Kidney (tissue), 14 donors: ENCODE measurements around the gene EDN3. TPM values are rescaled to one million over a fixed set of nuclear protein-coding genes. Genes with fewer than 3 reads are reported as not detected.
"Not testable (repeated sequence)": the region's sequence is repeated elsewhere in the genome, so short reads cannot be mapped to it uniquely, and the experiment has no call there.

Experiments used
- DNase-seq, 5 donors: peaks; one replicate each; pipeline ENCODE4 v3.0.0-alpha.2; 2013 to 2020
- FAIRE-seq: peaks from 2 replicates; lab custom pipeline; 2012; peaks lifted over from hg19 to GRCh38; lab: Jason Lieb, UNC
- H3K27ac ChIP-seq, 2 donors: one replicate each; pipeline ENCODE4 v1.7.0; 2013; ENCODE audit warnings: low read depth in 2 of 2, low read length in 2 of 2, inconsistent platforms in 1 of 2
- H3K27me3 ChIP-seq: one replicate; pipeline ENCODE4 v1.7.1; 2013; ENCODE audit warnings: low read length, inconsistent platforms; ENCODE audit not compliant: control insufficient read depth, insufficient read depth
- H3K36me3 ChIP-seq, 3 donors: one replicate each; pipeline versions ENCODE4 v1.7.0 to v1.7.1; 2013; ENCODE audit warnings: low read length in 3 of 3, control low read depth in 1 of 3, inconsistent platforms in 1 of 3; ENCODE audit not compliant: insufficient read depth in 3 of 3, control insufficient read depth in 2 of 3
- H3K4me1 ChIP-seq, 3 donors: one replicate each; pipeline versions ENCODE4 v1.7.0 to v1.7.1; 2013; ENCODE audit warnings: low read length in 3 of 3, inconsistent platforms in 1 of 3, low read depth in 1 of 3; ENCODE audit not compliant: control insufficient read depth in 2 of 3, insufficient read depth in 2 of 3
- H3K4me3 ChIP-seq, 3 donors: one replicate each; pipeline versions ENCODE4 v1.7.0 to v1.8.1; 2013; ENCODE audit warnings: low read length in 3 of 3, control low read depth in 1 of 3, inconsistent platforms in 1 of 3
- H3K9ac ChIP-seq, 3 donors: one replicate each; pipeline versions ENCODE4 v1.7.0 to v1.7.1; 2013; ENCODE audit warnings: low read length in 3 of 3, control low read depth in 1 of 3, inconsistent platforms in 1 of 3
- H3K9me3 ChIP-seq, 3 donors: one replicate each; pipeline versions ENCODE4 v1.7.0 to v1.7.1; 2013; ENCODE audit warnings: low read length in 3 of 3, control low read depth in 1 of 3, inconsistent platforms in 1 of 3; ENCODE audit not compliant: control insufficient read depth in 2 of 3, insufficient read depth in 1 of 3
- intact Hi-C: fragments of 100-400 bp; cut with DNase I; formaldehyde crosslinking; loops from one replicate; pipeline ENCODE4 v1.11.1; 2022
- polyA plus RNA-seq: library from polyadenylated mRNA; stranded (reverse); fragments of 350-450 nt; fragmentation: Illumina TruSeq; extraction: RNeasy Lipid Tissue Mini Kit (QIAGEN cat#74804); gene quantifications from one replicate; pipeline ENCODE4 v1.2.3, GENCODE V29; 2014; ENCODE audit warnings: low read depth, low replicate concordance; ENCODE audit not compliant: insufficient read depth
- total RNA-seq: library from RNA; stranded (reverse); fragmentation: NEBNext Ultra II Directional; extraction: Animal tissue kit (Norgen Biotek cat#: 25700); gene quantifications from one replicate; pipeline ENCODE4 v1.2.1, GENCODE V29; 2021
- TF ChIP-seq, protein P1 (sequence below): IDR thresholded peaks from 3 replicates; pipeline ENCODE4 v1.5.1; 2012; ENCODE audit warnings: mild to moderate bottlenecking, moderate library complexity, borderline replicate concordance; ENCODE audit not compliant: insufficient read depth; ENCODE audit errors: extremely low read depth
- donor health status: control.
- donor health status: control.
- donor health status: control.
- donor health status: control.
- donor health status: control.
- donor health status: DM: yes; HTN: yes; CAD: no.
- donor health status: Normal renal cell carcinoma (clear cell type).

Gene EDN3
- total and polyA plus RNA-seq, 2 donors from 2014 or later = 0.19 TPM; not detected in 1

- Histone ChIP-seq H3K36me3 (no peaks in the 10 kb centered on the region), H3K27me3 (no peaks in the 10 kb centered on the region), H3K9ac (no peak overlapping the region), H3K4me1 (peaks cover 0 to 7% (median 0%) of the 10 kb centered on the region in 3 donors), H3K27ac (no peak overlapping the region), H3K4me3 (no peak overlapping the region), H3K9me3 (no peaks in the 10 kb centered on the region)
- DNase-seq = no peak
- TF ChIP-seq, protein P1, sequence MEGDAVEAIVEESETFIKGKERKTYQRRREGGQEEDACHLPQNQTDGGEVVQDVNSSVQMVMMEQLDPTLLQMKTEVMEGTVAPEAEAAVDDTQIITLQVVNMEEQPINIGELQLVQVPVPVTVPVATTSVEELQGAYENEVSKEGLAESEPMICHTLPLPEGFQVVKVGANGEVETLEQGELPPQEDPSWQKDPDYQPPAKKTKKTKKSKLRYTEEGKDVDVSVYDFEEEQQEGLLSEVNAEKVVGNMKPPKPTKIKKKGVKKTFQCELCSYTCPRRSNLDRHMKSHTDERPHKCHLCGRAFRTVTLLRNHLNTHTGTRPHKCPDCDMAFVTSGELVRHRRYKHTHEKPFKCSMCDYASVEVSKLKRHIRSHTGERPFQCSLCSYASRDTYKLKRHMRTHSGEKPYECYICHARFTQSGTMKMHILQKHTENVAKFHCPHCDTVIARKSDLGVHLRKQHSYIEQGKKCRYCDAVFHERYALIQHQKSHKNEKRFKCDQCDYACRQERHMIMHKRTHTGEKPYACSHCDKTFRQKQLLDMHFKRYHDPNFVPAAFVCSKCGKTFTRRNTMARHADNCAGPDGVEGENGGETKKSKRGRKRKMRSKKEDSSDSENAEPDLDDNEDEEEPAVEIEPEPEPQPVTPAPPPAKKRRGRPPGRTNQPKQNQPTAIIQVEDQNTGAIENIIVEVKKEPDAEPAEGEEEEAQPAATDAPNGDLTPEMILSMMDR = no peak
- FAIRE-seq = no peak
- intact Hi-C loops = no loop called here
Measured at GRCh38 chr20:59340201-59340885, 39.9 kb downstream of the EDN3 start.

DNA sequence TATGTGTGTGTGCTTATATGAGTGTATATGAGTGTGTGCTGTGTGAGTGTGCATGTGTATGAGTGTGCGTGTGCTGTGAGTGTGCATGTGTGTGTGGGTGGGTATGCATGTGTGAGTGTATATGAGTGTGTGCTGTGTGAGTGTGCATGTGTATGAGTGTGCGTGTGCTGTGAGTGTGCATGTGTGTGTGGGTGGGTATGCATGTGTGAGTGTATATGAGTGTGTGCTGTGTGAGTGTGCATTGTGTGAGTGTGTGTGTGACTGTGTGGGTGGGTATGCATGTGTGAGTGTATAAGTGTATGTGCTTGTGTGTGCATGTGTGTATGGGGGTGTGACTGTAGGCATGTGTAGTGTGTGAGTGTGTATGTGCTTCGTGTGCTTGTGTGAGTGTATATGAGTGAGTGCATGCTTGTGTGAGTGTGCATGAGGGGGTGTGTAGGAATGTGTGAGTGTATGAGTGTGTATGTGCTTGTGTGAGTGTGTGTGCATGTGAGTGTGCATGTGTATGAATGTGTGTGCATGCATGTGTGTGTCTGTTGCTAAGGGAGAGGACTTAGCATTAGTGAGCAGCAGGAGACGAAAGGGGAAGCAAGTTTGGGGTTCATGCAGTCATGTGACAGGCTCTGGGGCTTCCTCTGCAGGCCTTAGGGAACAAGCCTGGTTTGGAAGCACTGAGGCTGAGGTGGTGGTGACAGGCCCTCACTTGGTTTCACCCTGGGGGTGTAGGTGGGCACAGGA lies 41.0 kb downstream of the EDN3 start:
- intact Hi-C loops, DNase-seq, H3K9ac ChIP-seq, H3K4me1 ChIP-seq, FAIRE-seq, H3K27me3 ChIP-seq, H3K27ac ChIP-seq, H3K9me3 ChIP-seq, H3K36me3 ChIP-seq: not testable (repeated sequence)
- peak overlapping the region in 1 of 3 donors; percentile 28 for H3K4me3 ChIP-seq

- H3K4me1 ChIP-seq = peaks cover 0 to 7% (median 0%) of the 10 kb centered on the region in 3 donors
- no peak for FAIRE-seq
- H3K27me3 ChIP-seq = no peaks in the 10 kb centered on the region
- H3K4me3 ChIP-seq = peak overlapping the region in 1 of 3 donors; percentile 28
- H3K36me3 ChIP-seq = no peaks in the 10 kb centered on the region
- H3K27ac ChIP-seq = no peak overlapping the region
- H3K9me3 ChIP-seq = no peaks in the 10 kb centered on the region
- TF ChIP-seq, protein P1 = no peak
- peak in 4 of 5 donors; percentile 84 to 94 (median 89) for DNase-seq
- intact Hi-C loops = no loop called here
- H3K9ac ChIP-seq = no peak overlapping the region
Measured at GRCh38 chr20:59342023-59342957, 41.9 kb downstream of the EDN3 start.
